Stimulated activated CD8-positive, alpha-beta memory T cell treated with anti-CD3 and anti-CD28 coated beads, Interleukin-15, amount 100 ng/mL, for 4 hours (primary cell): ENCODE results near the gene CD302.
"Not testable (repeated sequence)": the region's sequence is repeated elsewhere in the genome, so short reads cannot be mapped to it uniquely, and the experiment has no call there.

ENCODE experiments used
- DNase-seq, 2 donors: peaks; one replicate each; pipeline ENCODE4 v3.0.0-alpha.2; 2020; ENCODE audit warnings: low read depth in 2 of 2

Gene CD302

DNA sequence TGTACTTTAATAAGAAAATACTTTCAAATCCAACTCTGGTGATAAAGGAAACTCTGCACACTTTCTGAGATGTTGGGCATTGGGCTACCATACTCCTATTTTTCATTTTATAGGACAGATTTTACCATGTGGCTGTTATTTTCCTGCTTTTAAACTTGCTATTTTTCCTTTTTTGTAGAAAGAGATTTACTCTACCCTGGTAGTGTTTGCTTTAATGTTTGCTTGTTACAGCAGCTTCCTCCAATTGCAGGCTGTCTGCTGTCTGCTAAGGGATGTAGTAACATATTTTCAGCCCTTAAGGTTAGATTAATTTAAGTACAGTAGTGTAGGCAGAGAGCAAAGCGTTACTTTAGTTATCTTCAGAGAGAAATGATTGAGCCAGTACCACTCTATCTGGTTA, 47.1 kb downstream of the CD302 start:
- no peak for DNase-seq

DNA sequence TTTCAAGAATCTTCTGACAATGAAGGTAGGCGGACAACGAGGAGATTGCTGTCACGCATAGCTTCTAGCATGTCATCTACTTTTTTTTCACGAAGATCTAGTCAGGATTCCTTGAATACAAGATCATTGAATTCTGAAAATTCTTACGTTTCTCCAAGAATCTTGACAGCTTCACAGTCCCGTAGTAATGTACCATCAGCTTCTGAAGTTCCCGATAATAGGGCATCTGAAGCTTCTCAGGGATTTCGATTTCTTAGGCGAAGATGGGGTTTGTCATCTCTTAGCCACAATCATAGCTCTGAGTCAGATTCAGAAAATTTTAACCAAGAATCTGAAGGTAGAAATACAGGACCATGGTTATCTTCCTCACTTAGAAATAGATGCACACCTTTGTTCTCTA, 49.9 kb downstream of the CD302 start:
- no peak for DNase-seq

DNA sequence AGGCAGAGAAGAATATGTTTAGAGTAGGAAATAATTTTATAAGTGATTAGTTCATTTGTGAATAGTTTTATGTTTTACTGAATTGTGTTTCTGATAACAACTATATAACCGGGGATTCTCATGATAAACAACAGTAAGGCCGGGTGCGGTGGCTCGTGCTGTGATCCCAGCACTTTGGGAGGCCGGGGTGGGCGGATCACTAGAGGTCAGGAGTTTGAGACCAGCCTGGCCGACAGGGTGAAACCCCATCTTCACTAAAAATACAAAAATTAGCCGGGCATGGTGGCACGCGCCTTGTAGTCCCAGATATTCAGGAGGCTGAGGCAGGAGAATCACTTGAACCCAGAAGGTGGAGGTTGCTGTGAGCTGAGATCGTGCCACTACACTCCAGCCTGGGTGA, 52.8 kb downstream of the CD302 start:
- DNase-seq, result not testable (repeated sequence)

DNA sequence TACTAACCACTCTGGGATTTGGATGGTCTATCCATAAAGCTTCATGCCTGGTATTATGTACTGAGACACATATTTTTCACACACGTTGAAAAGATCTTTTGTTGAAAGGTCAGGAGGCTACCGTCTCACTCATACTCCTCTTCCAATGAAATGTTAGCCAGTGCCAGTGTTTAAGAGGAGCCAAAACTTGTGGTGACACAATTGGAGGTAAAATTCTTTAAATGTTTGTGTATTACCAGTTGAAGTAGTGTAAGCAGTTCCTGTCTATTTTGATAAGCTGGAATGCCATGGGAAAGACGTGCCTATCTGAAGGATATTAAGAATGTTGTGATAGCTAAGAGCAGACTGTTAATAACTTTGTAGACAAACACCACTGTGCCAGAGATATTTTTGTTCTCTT, 53.6 kb downstream of the CD302 start:
- no peak for DNase-seq

DNA sequence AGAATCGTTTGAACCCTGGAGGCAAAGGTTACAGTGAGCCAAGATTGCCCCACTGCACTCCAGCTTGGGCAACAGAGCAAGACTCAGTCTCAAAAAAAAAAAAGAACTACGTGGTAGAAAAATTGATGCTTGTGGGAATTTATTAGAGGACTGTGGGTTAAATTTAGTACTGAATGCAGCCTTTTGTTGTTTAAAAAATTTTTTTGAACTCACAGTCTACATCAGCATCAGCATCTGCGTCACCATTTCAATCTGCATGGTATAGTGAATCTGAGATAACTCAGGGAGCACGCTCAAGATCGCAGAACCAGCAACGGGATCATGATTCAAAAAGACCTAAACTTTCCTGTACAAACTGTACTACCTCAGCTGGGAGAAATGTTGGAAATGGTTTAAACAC, 55.2 kb downstream of the CD302 start:
- no peak for DNase-seq

DNA sequence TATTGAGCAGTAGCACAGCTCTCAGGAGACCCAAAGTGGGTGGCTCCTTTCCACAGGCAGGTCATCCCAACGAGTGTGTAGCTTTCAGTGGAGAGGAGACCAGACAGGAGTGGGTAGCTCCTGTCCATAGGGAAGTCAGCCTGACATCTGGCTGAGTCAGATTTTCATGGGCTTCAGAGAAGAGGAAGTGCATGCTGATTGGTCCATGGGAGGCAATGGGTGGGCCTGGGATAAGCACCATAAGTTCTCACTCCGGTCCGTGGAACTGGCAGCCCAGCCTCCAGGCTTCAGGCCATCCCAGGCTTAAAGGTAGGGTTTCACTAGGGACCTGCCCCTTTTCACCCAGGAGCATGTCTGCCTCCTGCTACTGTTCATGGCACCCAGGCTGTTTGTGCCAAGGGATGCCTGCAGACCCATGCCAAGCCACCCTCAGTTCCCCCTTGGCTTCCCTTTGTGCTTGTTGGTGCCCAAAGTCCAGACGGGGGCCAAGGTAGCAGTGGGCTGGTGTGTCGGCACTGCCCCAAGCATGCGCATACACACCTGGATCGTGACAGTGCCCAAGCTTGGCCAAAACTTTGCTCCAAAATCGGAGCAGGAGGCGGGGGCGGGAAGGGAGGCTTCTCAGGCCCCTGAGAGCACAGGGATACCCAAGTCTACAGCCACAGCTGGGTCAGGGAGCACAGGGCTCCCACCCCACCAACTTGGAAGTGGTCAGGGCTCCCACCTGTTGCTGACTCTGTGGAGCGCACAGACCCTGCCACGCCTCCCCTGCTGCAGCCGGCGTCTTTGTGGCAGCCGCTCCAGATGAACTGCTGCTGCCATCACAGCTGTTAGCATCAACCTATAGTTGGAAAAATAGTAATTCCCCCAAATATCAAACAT, 59.3 kb downstream of the CD302 start:
- DNase-seq, result no peak

DNA sequence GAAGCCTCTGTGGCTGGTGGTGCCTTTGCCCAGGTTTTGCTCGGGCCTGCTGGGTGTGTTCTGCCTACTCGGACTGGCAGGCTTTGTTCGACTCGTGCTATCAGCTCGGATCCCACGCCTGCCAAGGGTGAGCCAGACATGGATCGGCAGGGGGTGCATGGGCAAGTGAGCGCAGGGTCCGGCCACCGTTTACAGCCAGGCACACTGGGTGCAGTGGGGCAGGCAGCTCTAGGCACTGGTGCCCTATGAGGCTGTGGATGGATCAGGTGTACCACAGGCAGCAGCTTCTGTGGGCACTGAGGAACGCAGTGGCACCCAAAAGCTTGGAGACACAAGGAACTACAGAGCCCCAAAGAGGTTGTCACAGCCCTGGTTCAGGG, 60.1 kb downstream of the CD302 start:
- DNase-seq, result no peak

DNA sequence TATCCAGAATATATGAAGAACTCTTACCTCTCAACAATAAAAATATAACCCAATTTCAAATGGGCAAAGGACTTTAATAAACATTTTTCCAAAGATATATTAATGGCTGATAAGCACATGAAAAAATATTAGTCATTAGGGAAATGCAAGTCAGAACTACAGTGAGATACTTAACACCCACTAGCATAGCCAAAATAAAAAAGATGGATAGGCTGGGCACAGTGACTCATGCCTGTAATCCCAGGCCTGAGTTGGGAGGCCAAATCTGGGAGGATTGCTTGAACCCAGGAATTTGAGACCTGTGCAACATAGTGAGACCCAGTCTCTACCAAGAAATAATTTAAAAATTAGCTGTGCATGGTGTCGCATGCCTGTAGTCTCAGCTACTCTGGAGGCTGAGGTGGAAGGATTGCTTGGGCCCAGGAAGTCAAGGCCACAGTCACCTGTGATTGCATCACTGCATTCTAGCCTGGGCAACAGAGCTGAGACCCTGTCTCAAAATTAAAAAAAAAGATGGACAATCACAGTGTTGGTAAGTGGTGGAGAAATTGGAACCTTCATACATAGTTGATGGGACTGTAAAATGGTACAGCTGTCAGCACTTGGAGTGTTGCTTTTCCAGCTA, 60.6 kb downstream of the CD302 start:
- DNase-seq, result no peak

DNA sequence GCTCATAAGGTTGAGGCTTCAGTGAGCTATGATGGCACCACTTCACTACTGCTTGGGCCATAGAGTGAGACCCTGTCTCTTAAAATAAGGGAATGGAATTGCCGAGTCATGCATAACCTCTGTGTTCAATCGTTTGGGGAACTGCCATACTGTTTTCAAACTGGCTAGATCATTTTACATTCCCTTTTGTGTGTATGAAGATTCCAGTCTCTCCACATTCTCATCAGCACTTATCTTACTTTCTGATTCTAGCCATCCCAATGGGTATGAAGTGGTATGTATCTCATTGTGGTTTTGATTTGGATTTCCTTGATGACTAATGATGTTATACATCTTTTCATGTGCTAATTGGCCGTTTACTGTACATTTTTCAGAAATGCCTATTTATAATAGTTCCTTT, 62.0 kb downstream of the CD302 start:
- DNase-seq, result no peak

DNA sequence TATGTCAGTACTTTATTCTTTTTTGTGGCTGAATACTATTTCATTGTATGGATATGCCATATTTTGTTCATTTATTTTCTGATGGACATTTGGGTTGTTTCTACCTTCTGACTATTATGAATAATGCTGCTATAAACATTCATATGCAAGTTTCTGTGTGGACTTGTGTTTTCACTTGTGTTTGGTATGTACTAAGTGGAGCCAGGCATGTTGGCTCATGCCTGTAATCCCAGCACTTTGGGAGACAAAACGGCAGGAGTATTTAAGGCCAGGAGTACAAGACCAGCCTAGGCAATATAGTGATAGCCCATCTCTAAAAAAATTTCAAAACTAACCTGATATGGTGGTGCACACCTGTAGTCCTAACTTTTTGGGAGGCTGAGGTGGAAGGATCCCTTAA, 62.4 kb downstream of the CD302 start:
- DNase-seq, result no peak

DNA sequence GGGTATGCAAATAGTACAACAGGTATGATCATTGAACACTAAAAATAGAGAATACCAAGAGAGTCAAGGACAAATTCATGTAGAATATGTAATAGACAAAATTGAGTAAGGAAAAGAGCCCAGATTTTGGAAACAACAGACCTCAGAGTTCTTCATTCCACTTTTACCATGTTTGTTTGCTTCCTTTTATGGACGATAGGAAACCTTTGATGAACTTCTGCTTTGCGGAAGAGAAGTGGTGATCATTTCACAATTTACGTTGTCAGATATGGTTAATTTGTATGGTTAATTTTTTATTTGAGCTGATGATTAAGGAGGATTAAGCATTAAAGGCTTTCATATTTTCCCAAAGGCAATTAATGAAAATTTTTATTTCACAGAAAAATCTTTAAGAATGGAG, 69.4 kb downstream of the CD302 start:
- DNase-seq, result no peak

DNA sequence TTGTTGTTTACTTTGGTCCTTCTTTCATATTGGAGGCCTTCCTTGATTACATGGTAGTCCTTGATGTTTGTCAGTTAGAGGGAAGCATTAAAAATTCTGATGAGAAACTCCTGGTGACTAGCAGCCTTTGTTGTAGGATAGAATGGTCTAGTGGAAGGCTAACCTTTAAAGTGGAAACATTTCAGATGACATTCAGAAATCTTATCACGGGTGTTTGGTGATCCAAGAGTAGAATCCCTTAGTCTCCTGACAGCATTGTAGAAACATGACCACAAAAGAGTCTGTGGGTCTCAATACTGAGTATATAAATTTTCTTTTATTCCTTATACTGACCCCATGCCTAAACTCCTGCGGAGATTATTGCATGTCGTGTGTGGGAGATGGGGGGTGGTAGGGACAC, 72.3 kb downstream of the CD302 start:
- no peak for DNase-seq

DNA sequence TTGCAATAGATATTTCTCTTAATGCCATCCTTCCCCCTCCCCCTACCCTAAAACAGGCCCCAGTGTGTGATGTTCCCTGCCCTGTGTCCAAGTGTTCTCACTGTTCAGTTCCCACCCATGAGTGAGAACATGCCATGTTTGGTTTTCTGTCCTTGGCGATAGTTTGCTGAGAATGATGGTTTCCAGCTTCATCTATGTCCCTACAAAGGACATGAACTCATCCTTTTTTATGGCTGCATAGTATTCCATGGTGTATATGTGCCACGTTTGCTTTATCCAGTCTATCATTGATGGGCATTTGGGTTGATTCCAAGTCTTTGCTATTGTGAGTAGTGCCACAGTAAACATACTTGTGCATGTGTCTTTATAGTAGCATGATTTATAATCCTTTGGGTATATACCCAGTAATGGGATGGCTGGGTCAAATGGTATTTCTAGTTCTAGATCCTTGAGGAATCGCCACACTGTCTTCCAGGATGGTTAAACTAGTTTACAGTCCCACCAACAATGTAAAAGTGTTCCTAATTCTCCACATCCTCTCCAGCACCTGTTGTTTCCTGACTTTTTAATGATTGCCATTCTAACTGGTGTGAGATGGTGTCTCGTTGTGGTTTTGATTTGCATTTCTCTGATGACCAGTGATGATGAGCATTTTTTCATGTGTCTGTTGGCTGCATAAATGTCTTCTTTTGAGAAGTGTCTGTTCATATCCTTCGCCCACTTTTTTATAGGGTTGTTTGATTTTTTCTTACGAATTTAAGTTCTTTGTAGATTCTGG, 73.0 kb downstream of the CD302 start:
- DNase-seq, result not testable (repeated sequence)

DNA sequence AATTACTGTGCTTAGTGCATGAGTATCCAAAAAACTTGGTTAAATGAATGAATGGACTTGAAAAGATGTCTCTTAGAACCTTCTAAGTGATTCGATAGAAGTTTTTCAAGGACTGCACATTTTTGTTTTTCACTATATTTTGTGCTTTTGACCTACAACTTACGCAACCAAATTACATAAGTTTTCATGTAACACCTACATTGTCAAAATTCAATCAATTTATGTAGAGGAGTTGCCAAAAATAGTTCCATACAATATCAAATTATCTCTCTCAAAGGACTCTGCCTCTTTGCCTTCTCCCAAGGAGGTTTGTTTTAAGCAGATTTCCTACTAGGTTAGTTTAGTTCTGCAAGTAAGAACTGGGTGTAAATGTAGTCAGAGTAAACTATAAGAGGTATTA, 75.4 kb downstream of the CD302 start:
- DNase-seq, result no peak

DNA sequence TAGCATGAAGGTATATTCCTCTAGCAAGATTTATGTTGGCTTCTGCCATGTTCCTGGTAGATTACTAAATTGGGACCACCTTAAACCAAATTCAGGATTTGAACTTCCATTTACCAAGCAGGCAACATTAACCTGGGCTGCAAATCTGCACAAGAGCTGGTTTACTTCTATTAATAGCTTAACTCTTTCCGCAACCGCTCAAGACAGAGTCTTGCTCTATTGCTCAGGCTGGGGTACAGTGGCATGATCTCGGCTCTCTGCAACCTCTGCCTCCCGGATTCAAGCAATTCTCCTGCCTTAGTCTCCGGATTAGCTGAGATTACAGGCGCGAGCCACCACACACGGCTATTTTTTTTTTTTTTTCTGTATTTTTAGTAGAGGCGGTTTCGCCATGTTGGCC, 77.3 kb downstream of the CD302 start:
- DNase-seq, result no peak
